Measurements from ENCODE around the gene AKT1S1. TPM values are rescaled to one million over a fixed set of nuclear protein-coding genes. Genes with fewer than 3 reads are reported as not detected.
A peak's percentile ranks its signal among the peaks of the same experiment; 100 is the strongest.

AKT1S1 gene
- total and polyA plus RNA-seq, 8 donors = 24.7 to 42.9 (median 32.8) TPM

- H3K36me3 ChIP-seq = peaks cover 0 to 74% of the 10 kb centered on the region in 2 donors
- DNase-seq (peak in 2 of 4 donors; percentile 36 to 80), ATAC-seq (no peak)
- no peak overlapping the region for H3K4me3 ChIP-seq
- intact Hi-C loops (cut with DNase I) = no loop called here
- peaks cover 18 to 25% of the 10 kb centered on the region in 2 donors for H3K4me1 ChIP-seq
- no peak overlapping the region for H3K27ac ChIP-seq
- no peaks in the 10 kb centered on the region for H3K9me3 ChIP-seq
- no peaks in the 10 kb centered on the region for H3K27me3 ChIP-seq
- no peak for TF ChIP-seq CTCF (IDR thresholded peaks at IDR 0.05)
Observed at GRCh38 chr19:49862391-49863253, 14.5 kb downstream of the AKT1S1 start.

- DNase-seq (peak in 2 of 4 donors; percentile 36 to 79), ATAC-seq (no peak)
- intact Hi-C loops (cut with DNase I) = no loop called here
Observed at GRCh38 chr19:49861541-49862378, 15.4 kb downstream of the AKT1S1 start.

GRCh38 chr19:49861107-49861506 is 16.0 kb downstream of the AKT1S1 start:
- Histone ChIP-seq H3K27me3 (no peaks in the 10 kb centered on the region), H3K4me1 (peaks cover 11 to 16% of the 10 kb centered on the region in 2 donors), H3K9me3 (no peaks in the 10 kb centered on the region), H3K27ac (no peak overlapping the region), H3K4me3 (no peak overlapping the region), H3K36me3 (peaks cover 0 to 89% of the 10 kb centered on the region in 2 donors)
- DNase-seq = peak in 3 of 4 donors; percentile 42 to 82 (median 66)
- TF ChIP-seq CTCF (IDR thresholded peaks at IDR 0.05) = no peak
- peak; percentile 42 for ATAC-seq
- intact Hi-C loops (cut with DNase I) = no loop called here

More at GRCh38 chr19:49861541-49862378, 15.4 kb downstream of the AKT1S1 start:
- H3K36me3 ChIP-seq = peaks cover 0 to 83% of the 10 kb centered on the region in 2 donors
- H3K27me3 ChIP-seq = no peaks in the 10 kb centered on the region
- no peaks in the 10 kb centered on the region for H3K9me3 ChIP-seq
- peaks cover 18 to 23% of the 10 kb centered on the region in 2 donors for H3K4me1 ChIP-seq
- no peak overlapping the region for H3K4me3 ChIP-seq
- TF ChIP-seq CTCF (IDR thresholded peaks at IDR 0.05) = no peak
- H3K27ac ChIP-seq = no peak overlapping the region

- intact Hi-C loops (cut with DNase I) = no loop called here
Observed at GRCh38 chr19:49860336-49861102, 16.6 kb downstream of the AKT1S1 start.

More at GRCh38 chr19:49860336-49861102, 16.6 kb downstream of the AKT1S1 start:
- TF ChIP-seq CTCF (IDR thresholded peaks at IDR 0.05) = no peak
- peak in 1 of 4 donors; percentile 51 for DNase-seq
- Histone ChIP-seq H3K27ac (no peak overlapping the region), H3K4me3 (no peak overlapping the region), H3K9me3 (no peaks in the 10 kb centered on the region), H3K27me3 (no peaks in the 10 kb centered on the region), H3K4me1 (peaks cover 5 to 11% of the 10 kb centered on the region in 2 donors), H3K36me3 (peaks cover 0 to 93% of the 10 kb centered on the region in 2 donors)
- no peak for ATAC-seq

Data from left lung (tissue), 10 donors.